PFSK-1 (cell line): ENCODE data around the gene MED9.

ENCODE experiments used
- FOXP2 ChIP-seq: optimal IDR thresholded peaks from 2 replicates; pipeline ENCODE3; 2011; ENCODE audit warnings: borderline replicate concordance, control low read depth, inconsistent platforms; ENCODE audit not compliant: insufficient read depth; ENCODE audit errors: extremely low read length, extremely low read depth
- POLR2AphosphoS5 ChIP-seq: IDR thresholded peaks from 2 replicates; pipeline ENCODE4 v1.6.1; 2012; ENCODE audit warnings: low read depth, mild to moderate bottlenecking, control low read depth, low read length, moderate library complexity
- REST ChIP-seq, 2 experiments: IDR thresholded peaks; 2 replicates each; pipeline versions ENCODE4 v1.6.1 to v1.8.0; 2011 to 2012; ENCODE audit warnings: low read depth in 2 of 2, low read length in 2 of 2, control low read depth in 1 of 2, inconsistent platforms in 1 of 2, mild to moderate bottlenecking in 1 of 2, moderate library complexity in 1 of 2; ENCODE audit not compliant: insufficient read depth in 1 of 2
- SIN3A ChIP-seq: IDR thresholded peaks from 2 replicates; pipeline ENCODE4 v1.6.1; 2012; ENCODE audit warnings: mild to moderate bottlenecking, low read length, moderate library complexity, borderline replicate concordance; ENCODE audit not compliant: insufficient read depth
- TAF1 ChIP-seq: IDR thresholded peaks from 2 replicates; pipeline ENCODE4 v1.6.1; 2012; ENCODE audit warnings: low read length, control low read depth, borderline replicate concordance; ENCODE audit not compliant: insufficient read depth

Gene MED9

GRCh38 chr17:17506893-17507464 lies 30.2 kb downstream of the MED9 start:
- TF ChIP-seq FOXP2 (no peak), REST (IDR thresholded peaks at IDR 0.05; ENCODE audit: insufficient read depth in 1 of 2, low read depth in 2 of 2, low read length in 2 of 2) (no peak), POLR2AphosphoS5 (no peak), SIN3A (no peak), TAF1 (no peak)

- TF ChIP-seq FOXP2 (no peak), POLR2AphosphoS5 (no peak), REST (IDR thresholded peaks at IDR 0.05; ENCODE audit: insufficient read depth in 1 of 2, low read depth in 2 of 2, low read length in 2 of 2) (no peak), TAF1 (no peak), SIN3A (no peak)
Measured at GRCh38 chr17:17507465-17508011, 30.7 kb downstream of the MED9 start.

DNA sequence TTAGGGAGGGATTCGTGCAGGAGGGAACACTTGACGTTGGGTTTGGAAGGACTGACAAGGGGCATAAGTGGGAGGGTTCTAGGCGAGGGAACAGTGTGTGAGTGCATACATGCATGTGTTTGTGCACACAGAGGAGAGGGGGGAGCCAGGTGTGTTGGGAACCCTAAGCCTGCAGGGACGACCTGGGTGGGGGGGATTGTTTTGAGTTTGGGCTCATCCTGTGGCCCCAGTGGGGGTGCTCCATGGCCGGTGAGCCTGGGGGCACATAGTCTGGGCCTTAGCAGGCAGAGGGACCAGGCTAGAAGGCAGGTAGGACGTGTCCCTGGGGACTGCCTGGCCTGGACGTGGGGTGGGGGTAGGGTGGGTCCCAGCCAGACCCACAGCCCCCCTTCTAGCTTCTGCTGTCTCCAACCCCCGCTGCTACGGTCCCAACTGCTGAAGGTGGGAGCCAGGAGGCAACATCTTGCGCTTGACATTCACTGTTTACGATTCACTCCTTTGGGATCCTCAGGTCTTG lies 31.3 kb downstream of the MED9 start:
- TF ChIP-seq REST (IDR thresholded peaks at IDR 0.05; ENCODE audit: insufficient read depth in 1 of 2, low read depth in 2 of 2, low read length in 2 of 2): no peak
- no peak for TF ChIP-seq POLR2AphosphoS5
- TF ChIP-seq TAF1: no peak
- no peak for TF ChIP-seq FOXP2
- no peak for TF ChIP-seq SIN3A

DNA sequence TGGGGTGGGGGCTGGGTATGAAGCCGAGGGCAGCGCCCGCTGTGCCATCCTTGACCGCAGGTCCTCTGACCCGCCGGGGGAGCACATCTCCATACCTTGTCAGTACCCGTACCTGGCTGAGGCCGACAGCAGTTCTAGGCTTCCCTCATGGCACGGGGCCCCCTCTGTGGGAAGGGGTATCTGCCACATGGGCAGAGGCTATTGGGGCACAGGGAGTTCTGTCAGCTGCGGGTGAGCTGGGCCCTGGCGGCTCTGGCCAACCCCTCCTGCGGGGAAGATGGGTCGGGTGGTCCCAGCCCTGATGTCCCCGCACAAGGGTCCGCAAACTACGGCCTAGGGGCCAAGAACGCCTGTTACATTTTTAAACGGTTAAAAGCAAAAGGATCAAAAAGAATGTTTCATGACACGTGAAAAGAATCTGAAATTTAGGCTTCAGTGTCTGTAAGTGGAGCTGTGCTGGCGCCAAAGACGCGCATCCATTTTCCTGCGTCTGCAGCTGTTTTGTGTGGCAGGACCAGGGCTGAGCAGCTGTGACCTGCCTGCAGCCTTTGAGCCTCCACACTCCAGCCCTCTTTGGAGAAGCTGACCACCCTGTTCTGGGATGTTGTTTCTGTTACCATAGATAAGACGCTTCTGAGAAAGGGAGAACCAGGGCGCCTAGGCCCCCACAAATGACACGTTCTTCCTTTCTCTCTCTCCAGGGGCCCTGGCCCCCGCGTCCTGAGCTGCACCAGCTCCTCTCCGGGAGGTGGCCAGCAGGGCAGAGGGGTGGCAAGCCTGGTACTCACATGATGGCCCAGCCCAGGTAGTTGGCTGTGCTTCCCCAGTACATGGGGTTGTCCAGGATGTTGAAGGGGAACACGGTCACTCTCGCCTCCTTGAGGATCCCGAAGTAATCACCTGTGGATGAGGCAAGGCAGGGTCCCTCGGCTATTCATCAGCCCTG lies 32.1 kb downstream of the MED9 start:
- TF ChIP-seq POLR2AphosphoS5 (no peak), FOXP2 (no peak), TAF1 (no peak), SIN3A (no peak), REST (IDR thresholded peaks at IDR 0.05; ENCODE audit: insufficient read depth in 1 of 2, low read depth in 2 of 2, low read length in 2 of 2) (no peak)
